Naive thymus-derived CD8-positive, alpha-beta T cell (primary cell): ENCODE measurements around the gene SMS. TPM values are rescaled to one million over a fixed set of nuclear protein-coding genes. Genes with fewer than 3 reads are reported as not detected.

Source experiments
- ATAC-seq, 2 donors: fragments of 150-1000 bp; cut with Tn5 transposase in 1 of 2; sonication (Bioruptor Pico), chemical (Tn5 transposase) in 1 of 2; 1 replicate in 1 of 2; 2 replicates in 1 of 2; pipeline ENCODE4 v1.10.0; 2021; ENCODE audit warnings: mild to moderate bottlenecking in 2 of 2, moderate library complexity in 2 of 2
- POLR2A ChIA-PET: fragments of 350-600 bp; sonication (Branson Sonifier 250); formaldehyde crosslinking; loops from one replicate; lab custom pipeline; 2021; ENCODE audit warnings: antibody characterized with exemption; lab: Charles Lee
- DNase-seq, 10 donors: peaks; one replicate each; pipeline versions ENCODE4 v3.0.0 to v3.0.0-alpha.2; 2020 to 2022
- H3K27ac Mint-ChIP-seq, 10 donors: one replicate each; pipeline ENCODE4 v1.8.0; 2020 to 2022; ENCODE audit warnings: mild to moderate bottlenecking in 10 of 10, mixed read lengths in 10 of 10, moderate library complexity in 4 of 10, inconsistent platforms in 1 of 10
- H3K27me3 Mint-ChIP-seq, 5 donors: one replicate each; pipeline ENCODE4 v1.8.0; 2021 to 2022; ENCODE audit warnings: mixed read lengths in 5 of 5
- H3K36me3 Mint-ChIP-seq, 3 donors: one replicate each; pipeline ENCODE4 v1.8.0; 2020 to 2022; ENCODE audit warnings: mixed read lengths in 3 of 3, mild to moderate bottlenecking in 2 of 3, inconsistent platforms in 1 of 3
- H3K4me1 Mint-ChIP-seq, 4 donors: one replicate each; pipeline ENCODE4 v1.8.0; 2021 to 2022; ENCODE audit warnings: mixed read lengths in 4 of 4
- H3K4me3 Mint-ChIP-seq, 10 donors: one replicate each; pipeline ENCODE4 v1.8.0; 2020 to 2022; ENCODE audit warnings: mild to moderate bottlenecking in 10 of 10, mixed read lengths in 10 of 10, moderate library complexity in 6 of 10, inconsistent platforms in 1 of 10
- H3K9me3 Mint-ChIP-seq, 9 donors: one replicate each; pipeline ENCODE4 v1.8.0; 2020 to 2022; ENCODE audit warnings: mixed read lengths in 9 of 9, mild to moderate bottlenecking in 3 of 9, inconsistent platforms in 1 of 9, moderate library complexity in 1 of 9
- polyA plus RNA-seq, 3 donors: library from polyadenylated mRNA; unstranded; fragments of 300-500 nt; fragmentation: Illumina TruSeq; gene quantifications; one replicate each; pipeline ENCODE4 v1.2.3, GENCODE V29; 2021
- total RNA-seq, 8 experiments: library from RNA in 2 of 8; stranded (reverse) in 2 of 8; gene quantifications; one replicate each; pipeline ENCODE4 v1.2.3 and lab custom pipeline; 2021 to 2026

The SMS gene
- total RNA-seq, result 10 to 100 TPM; 19.2 to 25.8 TPM
- polyA plus RNA-seq, result 10 to 100 TPM; 32.7 to 39.5 (median 32.9) TPM
- total RNA-seq (lab: John Stamatoyannopoulos, UW), result 20.8 to 135 (median 30.5) reads per million in 6 experiments

DNA sequence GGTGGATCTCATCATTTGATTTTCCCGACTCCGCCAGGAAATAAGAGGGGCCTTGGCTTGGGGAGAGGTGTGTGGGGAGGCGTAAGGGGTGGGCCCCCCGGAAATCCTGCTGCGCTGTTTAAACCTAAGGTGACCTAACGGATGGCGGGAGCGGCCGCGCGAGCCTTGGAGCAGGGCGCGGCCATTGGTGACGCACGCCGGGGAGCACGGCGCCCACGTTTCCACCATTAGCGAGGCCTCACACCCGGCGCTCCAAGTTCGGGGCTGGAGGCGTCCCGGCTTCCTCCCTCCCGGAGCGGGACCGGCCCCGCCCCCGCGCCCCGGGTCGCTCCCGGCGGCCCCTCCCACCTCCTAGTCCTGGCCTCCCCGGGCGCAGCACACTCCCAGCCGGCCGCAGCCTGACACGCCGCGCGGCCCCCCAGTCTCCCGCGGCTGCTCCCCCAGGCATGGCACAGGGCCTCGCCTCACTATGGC lies at the start of gene SMS:
TSS of gene SMS (plus strand) at position 354 of the 474 bp plus-strand sequence. CDS start at position 470, 116 bp downstream.
- Mint-ChIP-seq H3K9me3 (peaks cover 0 to 5% (median 0%) of the 10 kb centered on the region in 9 donors), H3K36me3 (peaks cover 0 to 2% (median 0%) of the 10 kb centered on the region in 3 donors)

DNA sequence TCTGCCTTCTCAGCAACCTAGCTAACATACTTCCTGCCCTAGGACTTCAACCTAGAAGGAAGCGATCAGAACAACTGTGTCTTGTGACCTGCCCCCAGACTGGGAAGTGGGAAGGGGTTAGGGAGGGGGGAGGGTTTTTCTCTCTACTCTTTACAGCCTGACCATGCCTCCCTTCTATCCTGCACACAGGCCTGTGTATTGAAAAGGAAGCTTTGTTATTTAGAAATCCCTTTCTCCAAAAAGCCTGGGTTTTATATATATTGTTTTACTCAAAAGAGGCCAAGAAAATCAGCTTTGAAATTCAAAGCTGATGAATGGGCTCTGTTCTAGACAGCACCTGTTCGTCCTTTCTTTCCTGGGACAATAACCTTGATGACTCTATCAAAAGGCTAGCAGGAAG lies 35.2 kb upstream of the SMS start:
- H3K9me3 Mint-ChIP-seq, result no peaks in the 10 kb centered on the region
- DNase-seq (no peak), ATAC-seq (no peak)
- no peak overlapping the region for H3K27ac Mint-ChIP-seq
- no peaks in the 10 kb centered on the region for H3K27me3 Mint-ChIP-seq
- no peaks in the 10 kb centered on the region for H3K4me1 Mint-ChIP-seq
- H3K36me3 Mint-ChIP-seq, result peaks cover 0 to 11% (median 1%) of the 10 kb centered on the region in 3 donors
- POLR2A ChIA-PET, result no interaction called here
- no peak overlapping the region for H3K4me3 Mint-ChIP-seq

More for the DNA sequence above, at the start of gene SMS:
- Mint-ChIP-seq H3K27ac (peak within 1 kb of the TSS; percentile 34 to 92 (median 86)), H3K4me1 (peaks cover 10 to 31% (median 21%) of the 10 kb centered on the region in 4 donors), H3K4me3 (peak within 1 kb of the TSS; percentile 76 to 93 (median 86)), H3K27me3 (no peaks in the 10 kb centered on the region)
- POLR2A ChIA-PET, result no interaction called here
- ATAC-seq (peak; percentile 68 to 69), DNase-seq (peak; percentile 4 to 63 (median 27))

DNA sequence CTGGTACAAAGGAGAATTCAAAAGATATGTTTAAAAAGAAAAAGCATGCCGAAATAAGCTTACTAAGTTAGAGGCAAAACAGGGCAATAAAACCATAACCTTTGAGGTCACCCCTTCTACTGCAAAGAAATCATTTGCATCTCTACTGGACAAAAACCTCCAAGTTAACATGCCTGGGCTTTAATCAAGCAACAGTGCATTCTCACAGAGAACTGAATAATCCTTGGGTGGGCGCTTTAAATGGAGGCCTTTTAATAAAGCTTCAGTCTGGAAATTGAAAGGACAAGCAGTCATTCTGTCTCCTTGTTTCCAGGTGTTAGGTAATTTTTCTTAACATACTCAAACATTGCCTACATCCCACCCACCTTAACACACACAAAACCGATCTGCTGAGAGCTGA lies 34.6 kb upstream of the SMS start:
- H3K9me3 Mint-ChIP-seq, result no peaks in the 10 kb centered on the region
- no peak overlapping the region for H3K4me3 Mint-ChIP-seq
- H3K36me3 Mint-ChIP-seq, result peaks cover 0 to 11% (median 1%) of the 10 kb centered on the region in 3 donors
- H3K27ac Mint-ChIP-seq, result peak overlapping the region in 1 of 10 donors; percentile 34
- POLR2A ChIA-PET, result no interaction called here
- H3K4me1 Mint-ChIP-seq, result no peaks in the 10 kb centered on the region
- H3K27me3 Mint-ChIP-seq, result no peaks in the 10 kb centered on the region
- DNase-seq (no peak), ATAC-seq (no peak)

DNA sequence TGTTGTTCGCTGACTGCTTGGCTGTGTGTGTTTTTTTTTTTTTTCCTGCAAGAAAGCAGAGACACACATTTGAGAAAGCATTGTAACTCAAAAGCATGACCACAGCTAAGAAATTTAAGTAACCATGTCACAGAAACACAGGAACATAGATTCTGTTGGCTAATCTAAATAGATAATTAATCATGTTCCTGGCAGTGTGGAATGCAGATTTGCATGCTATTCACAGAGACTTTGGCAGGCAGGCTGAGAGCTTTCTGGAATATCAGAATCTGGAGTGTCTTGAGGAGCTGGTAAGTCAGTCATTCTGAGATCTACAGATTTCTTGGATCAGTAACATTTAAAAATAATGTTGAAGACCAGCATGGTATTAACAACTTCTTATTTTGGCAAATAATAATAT lies 33.2 kb upstream of the SMS start:
- H3K27ac Mint-ChIP-seq, result no peak overlapping the region
- no peak for ATAC-seq
- H3K9me3 Mint-ChIP-seq, result no peaks in the 10 kb centered on the region
- no peak for DNase-seq
- H3K4me3 Mint-ChIP-seq, result no peak overlapping the region
- peaks cover 0 to 6% (median 0%) of the 10 kb centered on the region in 3 donors for H3K36me3 Mint-ChIP-seq
- H3K27me3 Mint-ChIP-seq, result no peaks in the 10 kb centered on the region
- POLR2A ChIA-PET, result no interaction called here
- H3K4me1 Mint-ChIP-seq, result no peaks in the 10 kb centered on the region

DNA sequence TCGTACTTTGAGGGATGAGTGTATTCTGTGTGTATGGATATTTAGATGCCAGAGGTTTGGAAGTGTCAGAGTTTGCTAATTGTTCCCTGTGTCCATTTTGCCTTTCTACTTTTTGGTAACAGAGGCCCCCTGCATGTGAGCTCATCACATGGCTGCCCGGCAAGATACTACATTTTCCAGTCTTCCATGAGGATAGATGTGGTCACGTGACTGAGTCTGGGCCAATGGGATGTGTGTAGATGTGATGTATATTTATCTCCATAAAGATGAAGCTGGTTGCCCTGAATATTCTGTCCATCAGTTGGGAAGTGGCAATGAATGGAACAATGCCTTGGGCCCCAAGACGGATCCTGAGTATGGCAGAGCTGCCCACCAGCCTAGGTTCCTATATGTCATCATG lies 29.0 kb upstream of the SMS start:
- POLR2A ChIA-PET, result no interaction called here

DNA sequence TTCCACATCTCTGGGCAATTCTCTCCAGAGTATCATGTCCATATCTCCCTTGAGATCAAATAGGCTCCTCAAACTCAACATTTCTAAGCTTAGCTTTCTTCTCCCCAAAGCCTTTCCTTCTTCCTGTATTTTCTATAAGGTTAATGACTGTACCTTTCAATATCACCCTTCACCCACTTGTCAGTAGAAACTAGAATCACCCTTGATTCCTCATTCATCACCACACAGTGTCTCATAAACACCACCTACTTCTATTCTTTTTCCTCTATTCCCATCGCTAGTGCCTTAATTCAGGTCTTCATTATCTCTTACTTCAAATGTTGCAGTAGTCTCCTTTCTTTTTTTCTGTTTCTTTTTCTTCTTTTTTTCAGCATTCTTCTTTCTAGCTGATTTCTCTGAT lies 28.3 kb upstream of the SMS start:
- H3K27me3 Mint-ChIP-seq, result no peaks in the 10 kb centered on the region

More for the DNA sequence above, 29.0 kb upstream of the SMS start:
- H3K4me1 Mint-ChIP-seq, result no peaks in the 10 kb centered on the region
- H3K27me3 Mint-ChIP-seq, result no peaks in the 10 kb centered on the region
- H3K36me3 Mint-ChIP-seq, result no peaks in the 10 kb centered on the region
- H3K27ac Mint-ChIP-seq, result no peak overlapping the region
- DNase-seq (no peak), ATAC-seq (no peak)
- H3K4me3 Mint-ChIP-seq, result no peak overlapping the region
- no peaks in the 10 kb centered on the region for H3K9me3 Mint-ChIP-seq

DNA sequence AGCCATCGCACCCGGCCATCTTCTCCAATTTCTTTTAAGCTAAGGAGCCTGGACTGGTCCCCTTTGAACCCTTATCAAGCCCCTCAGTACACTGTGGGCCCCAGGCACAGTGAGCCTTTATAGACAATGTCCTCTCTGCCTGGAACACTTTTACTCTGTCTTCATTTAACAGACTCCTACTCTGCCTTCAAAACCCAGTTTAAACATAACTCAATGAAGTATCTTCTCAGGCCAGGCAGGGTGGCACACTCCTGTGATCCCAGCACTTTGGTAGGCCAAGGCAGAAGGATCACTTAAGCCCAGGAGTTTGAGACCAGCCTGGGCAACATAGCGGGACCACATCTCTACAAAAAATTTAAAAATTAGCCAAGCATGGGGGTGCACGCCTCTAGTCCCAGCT lies 27.5 kb upstream of the SMS start:
- Mint-ChIP-seq H3K4me3 (no peak overlapping the region), H3K9me3 (no peaks in the 10 kb centered on the region), H3K27ac (peak overlapping the region in 1 of 10 donors; percentile 79), H3K27me3 (no peaks in the 10 kb centered on the region), H3K4me1 (no peaks in the 10 kb centered on the region), H3K36me3 (no peaks in the 10 kb centered on the region)
- POLR2A ChIA-PET, result no interaction called here
- ATAC-seq (no peak), DNase-seq (no peak)

More for the DNA sequence above, 28.3 kb upstream of the SMS start:
- POLR2A ChIA-PET, result no interaction called here
- H3K36me3 Mint-ChIP-seq, result no peaks in the 10 kb centered on the region
- DNase-seq, result no peak
- no peaks in the 10 kb centered on the region for H3K9me3 Mint-ChIP-seq
- no peaks in the 10 kb centered on the region for H3K4me1 Mint-ChIP-seq
- no peak overlapping the region for H3K4me3 Mint-ChIP-seq
- peak overlapping the region in 1 of 10 donors; percentile 24 for H3K27ac Mint-ChIP-seq
- no peak for ATAC-seq

DNA sequence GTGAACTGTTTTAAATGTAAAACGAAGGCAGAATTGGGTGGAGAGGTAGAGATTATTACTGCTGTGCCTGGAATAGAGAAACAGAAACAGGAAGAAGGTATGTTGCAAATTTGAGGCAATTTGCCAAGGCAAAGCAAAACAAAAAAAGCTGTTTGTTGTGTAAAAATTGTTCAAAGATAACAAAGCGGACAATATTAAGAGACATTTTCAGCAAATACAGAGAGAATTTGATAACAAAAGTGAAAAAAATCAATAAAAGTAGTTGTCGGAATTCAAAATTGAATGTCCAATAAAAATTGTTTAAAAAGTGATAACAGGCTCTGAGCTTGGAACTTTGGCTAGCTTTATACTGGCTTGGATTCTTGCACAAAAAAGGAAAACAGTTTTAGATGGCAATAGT lies 14.4 kb upstream of the SMS start:
- Mint-ChIP-seq H3K36me3 (peaks cover 0 to 3% (median 2%) of the 10 kb centered on the region in 3 donors), H3K4me1 (peaks cover 6 to 10% (median 9%) of the 10 kb centered on the region in 4 donors), H3K27ac (no peak overlapping the region), H3K27me3 (no peaks in the 10 kb centered on the region), H3K9me3 (peaks cover 0 to 9% (median 0%) of the 10 kb centered on the region in 9 donors), H3K4me3 (no peak overlapping the region)
- DNase-seq (no peak), ATAC-seq (no peak)
- POLR2A ChIA-PET, result no interaction called here

DNA sequence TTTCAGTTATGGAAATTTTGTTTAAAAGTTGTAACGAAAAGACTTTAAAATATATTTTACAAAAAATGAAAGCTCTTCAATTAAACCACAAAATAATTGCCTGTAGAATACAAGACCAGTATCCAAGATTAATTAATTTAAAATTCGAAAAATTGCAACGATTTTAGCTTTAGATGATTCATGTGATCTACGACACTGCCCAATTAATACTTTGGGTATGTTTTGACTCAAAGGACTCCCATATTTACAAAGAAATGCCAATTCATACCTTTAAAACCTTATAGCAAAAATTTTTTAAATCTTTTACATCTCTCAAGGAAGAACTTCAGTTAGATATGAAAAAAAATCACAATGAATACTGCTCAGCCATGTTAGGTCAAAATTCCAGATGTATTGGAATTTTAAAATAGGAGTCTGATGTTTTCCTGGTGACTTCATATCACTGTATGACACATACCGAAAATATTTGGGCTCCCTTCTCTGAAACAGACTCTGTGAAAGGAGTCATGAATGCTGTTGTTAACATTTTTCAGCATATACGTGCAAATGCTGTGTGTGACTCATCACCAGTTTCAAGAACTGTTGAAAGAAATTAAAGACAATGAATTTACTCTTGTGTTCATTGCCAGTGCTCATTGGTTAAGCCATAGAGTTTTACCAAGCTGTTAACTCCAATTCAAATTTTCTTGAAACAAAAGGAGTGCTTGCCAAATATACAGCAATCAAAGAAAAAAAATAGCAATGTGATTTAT lies 13.8 kb upstream of the SMS start:
- H3K36me3 Mint-ChIP-seq, result peaks cover 0 to 3% (median 0%) of the 10 kb centered on the region in 3 donors
- H3K27me3 Mint-ChIP-seq, result no peaks in the 10 kb centered on the region
- peaks cover 6 to 10% (median 9%) of the 10 kb centered on the region in 4 donors for H3K4me1 Mint-ChIP-seq
- H3K4me3 Mint-ChIP-seq, result no peak overlapping the region
- DNase-seq (no peak), ATAC-seq (no peak)
- H3K9me3 Mint-ChIP-seq, result peaks cover 0 to 9% (median 0%) of the 10 kb centered on the region in 9 donors
- POLR2A ChIA-PET, result no interaction called here
- H3K27ac Mint-ChIP-seq, result no peak overlapping the region

DNA sequence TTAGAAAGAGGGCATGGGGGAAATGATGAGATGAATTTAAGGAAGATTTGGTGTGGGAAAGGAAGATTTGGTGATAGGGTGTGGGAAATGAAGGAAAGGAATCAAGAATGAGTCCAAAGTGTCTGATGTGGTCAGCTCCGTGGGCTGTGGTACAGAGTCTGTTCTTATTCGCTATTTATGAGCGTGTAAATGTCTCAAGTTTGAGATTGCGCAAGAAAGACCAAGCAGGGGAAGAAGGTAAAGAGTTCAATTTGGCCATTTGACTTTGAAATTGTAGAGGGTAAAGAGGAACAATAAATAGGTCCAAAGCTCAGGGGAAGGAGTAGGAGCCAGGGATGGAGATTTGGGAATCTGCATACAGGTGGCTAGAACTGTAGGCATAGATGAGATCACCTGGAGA lies 11.3 kb upstream of the SMS start:
- H3K4me1 Mint-ChIP-seq, result peaks cover 6 to 10% (median 9%) of the 10 kb centered on the region in 4 donors
- no peak overlapping the region for H3K27ac Mint-ChIP-seq
- DNase-seq (no peak), ATAC-seq (no peak)
- POLR2A ChIA-PET, result no interaction called here
- no peak overlapping the region for H3K4me3 Mint-ChIP-seq
- peaks cover 0 to 9% (median 0%) of the 10 kb centered on the region in 9 donors for H3K9me3 Mint-ChIP-seq
- no peaks in the 10 kb centered on the region for H3K27me3 Mint-ChIP-seq
- no peaks in the 10 kb centered on the region for H3K36me3 Mint-ChIP-seq

DNA sequence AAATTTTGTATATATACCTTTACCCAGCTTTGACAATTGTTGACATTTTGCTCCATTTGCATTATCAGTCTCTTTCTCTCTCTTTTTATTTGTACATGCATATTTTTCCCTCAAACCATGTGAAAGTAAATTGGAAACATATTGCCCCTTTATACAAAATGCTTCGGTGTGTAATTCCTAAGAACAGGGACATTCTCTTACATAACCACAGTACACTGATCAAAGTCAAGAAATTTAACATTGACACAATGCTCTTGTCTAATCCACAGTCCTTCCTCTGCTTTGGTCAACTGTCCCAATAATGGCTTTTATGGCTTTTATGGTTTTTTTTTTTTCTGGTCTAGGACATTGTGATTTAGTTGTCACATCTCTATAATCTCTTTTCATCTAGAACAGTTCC lies 9.5 kb upstream of the SMS start:
- ATAC-seq, result no peak
- DNase-seq, result no peak
- Mint-ChIP-seq H3K27me3 (no peaks in the 10 kb centered on the region), H3K27ac (no peak overlapping the region), H3K36me3 (no peaks in the 10 kb centered on the region), H3K4me3 (no peak overlapping the region), H3K4me1 (peaks cover 6 to 10% (median 9%) of the 10 kb centered on the region in 4 donors), H3K9me3 (peaks cover 0 to 9% (median 0%) of the 10 kb centered on the region in 9 donors)
- POLR2A ChIA-PET, result no interaction called here

DNA sequence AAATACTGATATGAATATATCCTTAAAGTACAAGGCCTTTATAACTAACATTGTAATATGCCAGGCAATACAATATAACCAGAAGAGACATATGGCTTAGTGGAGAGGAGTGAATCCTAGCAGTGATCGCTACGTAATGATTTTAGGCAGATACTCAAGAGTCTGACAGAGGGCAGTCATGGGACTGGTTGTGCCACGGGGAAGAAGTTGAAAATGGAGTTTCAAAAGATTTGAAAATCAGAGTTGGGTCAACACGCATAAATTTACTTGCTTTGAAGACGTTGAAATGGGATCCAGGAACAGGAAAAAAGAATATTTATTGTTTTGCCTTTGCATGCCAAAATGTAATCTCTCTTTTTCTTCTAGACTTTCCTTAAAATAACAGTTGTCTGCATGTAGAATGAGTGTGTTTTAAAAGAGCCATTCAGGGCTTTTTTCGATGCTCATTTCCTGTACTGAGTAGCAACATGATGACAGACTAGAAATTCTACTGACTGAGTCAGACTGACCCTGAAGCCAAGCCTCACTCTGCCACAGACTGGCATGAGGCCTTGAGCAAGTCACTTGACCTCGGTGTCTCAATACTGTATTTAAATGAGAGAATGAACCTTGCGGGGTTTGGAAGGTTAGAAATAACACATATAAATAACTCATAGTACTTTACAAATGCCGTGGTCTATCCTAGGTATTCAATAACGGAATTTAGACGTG lies 8.1 kb upstream of the SMS start:
- no peak overlapping the region for H3K27ac Mint-ChIP-seq
- POLR2A ChIA-PET, result no interaction called here
- peaks cover 0 to 9% (median 0%) of the 10 kb centered on the region in 9 donors for H3K9me3 Mint-ChIP-seq
- H3K4me3 Mint-ChIP-seq, result no peak overlapping the region
- DNase-seq (no peak), ATAC-seq (no peak)
- no peaks in the 10 kb centered on the region for H3K27me3 Mint-ChIP-seq
- H3K4me1 Mint-ChIP-seq, result peaks cover 6 to 10% (median 9%) of the 10 kb centered on the region in 4 donors
- no peaks in the 10 kb centered on the region for H3K36me3 Mint-ChIP-seq

DNA sequence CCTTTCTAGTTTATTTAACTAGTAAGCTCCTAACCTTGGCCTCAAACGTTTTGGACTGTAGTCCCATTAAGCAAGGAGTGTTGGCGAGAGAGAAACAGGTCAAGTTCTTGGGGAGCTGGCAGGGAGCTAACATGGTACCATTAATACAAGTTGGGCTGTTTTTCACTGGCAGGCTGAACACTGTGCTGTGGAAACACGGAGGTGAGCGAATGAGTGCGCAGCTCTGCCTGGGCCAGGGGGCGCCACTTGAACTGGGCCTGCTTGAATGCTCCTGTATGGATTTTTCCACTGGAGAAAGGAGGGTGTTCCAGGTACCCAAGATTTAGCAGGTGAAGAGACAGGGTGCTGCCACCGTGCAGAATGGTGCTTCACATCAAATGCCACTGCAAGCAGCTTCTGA lies 7.4 kb upstream of the SMS start:
- Mint-ChIP-seq H3K27me3 (no peaks in the 10 kb centered on the region), H3K36me3 (no peaks in the 10 kb centered on the region), H3K9me3 (peaks cover 0 to 9% (median 0%) of the 10 kb centered on the region in 9 donors), H3K4me3 (no peak overlapping the region), H3K27ac (no peak overlapping the region), H3K4me1 (peaks cover 6 to 10% (median 9%) of the 10 kb centered on the region in 4 donors)
- ATAC-seq (no peak), DNase-seq (no peak)
- POLR2A ChIA-PET, result no interaction called here
